NCI-H1930 (cell line): ENCODE data around the gene WTIP.
"Not testable (repeated sequence)": the region's sequence is repeated elsewhere in the genome, so short reads cannot be mapped to it uniquely, and the experiment has no call there.

ENCODE experiments used
- DNase-seq, 2 experiments: peaks; one replicate each; lab custom pipeline; 2025; lab: John Stamatoyannopoulos, UW

The WTIP gene

GRCh38 chr19:34478496-34478895, 3.1 kb upstream of the WTIP start:
- DNase-seq: not testable (repeated sequence)

- DNase-seq: no peak
These were observed 2.2 kb upstream of the WTIP start for GRCh38 chr19:34479396-34479795.

GRCh38 chr19:34480491-34480890, 1.1 kb upstream of the WTIP start:
- no peak for DNase-seq

GRCh38 chr19:34481861-34482379, 362 bp downstream of the WTIP start:
- DNase-seq: no peak

GRCh38 chr19:34482380-34483250, 1.1 kb downstream of the WTIP start:
- DNase-seq: no peak

GRCh38 chr19:34484328-34484727, 2.8 kb downstream of the WTIP start:
- no peak for DNase-seq

GRCh38 chr19:34485831-34486230, 4.3 kb downstream of the WTIP start:
- no peak for DNase-seq

GRCh38 chr19:34487651-34488051, 6.1 kb downstream of the WTIP start:
- DNase-seq: no peak

- DNase-seq: no peak
These were observed 7.6 kb downstream of the WTIP start for GRCh38 chr19:34489175-34489574.

- no peak for DNase-seq
These were observed 8.7 kb downstream of the WTIP start for GRCh38 chr19:34490141-34490766.

- DNase-seq: no peak
These were observed 11.6 kb downstream of the WTIP start for GRCh38 chr19:34493038-34493648.

GRCh38 chr19:34493649-34494044, 12.1 kb downstream of the WTIP start:
- DNase-seq: no peak

- DNase-seq: no peak
These were observed 13.0 kb downstream of the WTIP start for GRCh38 chr19:34494601-34495000.

GRCh38 chr19:34495416-34495815, 13.9 kb downstream of the WTIP start:
- DNase-seq: no peak

- no peak for DNase-seq
These were observed 15.7 kb downstream of the WTIP start for GRCh38 chr19:34497112-34497805.

- DNase-seq: no peak
These were observed 17.7 kb downstream of the WTIP start for GRCh38 chr19:34499155-34499834.

GRCh38 chr19:34500656-34501120, 19.1 kb downstream of the WTIP start:
- no peak for DNase-seq

- DNase-seq: peak; percentile 68 to 91
These were observed 20.1 kb downstream of the WTIP start for GRCh38 chr19:34501339-34502320.

- DNase-seq: no peak
These were observed 21.2 kb downstream of the WTIP start for GRCh38 chr19:34502582-34503411.
